Measurements from ENCODE around the gene IFT22. TPM values are rescaled to one million over a fixed set of nuclear protein-coding genes. Genes with fewer than 3 reads are reported as not detected.
A peak's percentile ranks its signal among the peaks of the same experiment; 100 is the strongest.

Gene IFT22
- total and polyA plus RNA-seq, 2 of the 4 experiments (the other 2 are of a cell fraction) = 29.3 to 34.1 TPM

DNA sequence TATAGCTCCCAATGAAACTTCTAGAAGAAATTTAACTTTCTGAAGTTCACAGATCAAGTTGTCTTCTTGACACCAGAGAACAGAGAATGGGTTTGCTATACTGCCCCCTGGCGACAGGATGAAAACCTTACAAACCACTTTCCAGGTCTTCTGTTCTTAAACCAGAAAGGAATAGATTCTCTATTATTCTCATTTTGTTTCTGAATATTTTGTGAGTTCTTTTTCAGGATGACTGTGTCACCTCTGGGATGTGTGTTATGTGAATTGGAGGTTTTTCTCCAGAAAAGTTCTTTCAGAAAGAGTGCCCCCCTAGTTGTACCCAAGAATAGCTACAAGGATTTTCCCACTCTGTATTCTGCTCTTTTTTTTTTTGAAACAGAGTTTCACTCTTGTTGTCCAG, 6.3 kb downstream of the IFT22 start:
- dilution Hi-C loops (cut with HindIII; ENCODE audit: low sequenced_read_pairs, unreplicated experiment) = no loop called here
- CTCF ChIA-PET = interaction anchor here (0.6 to 1.2 kb wide), 4 partner anchors 11 to 223 kb away, joined by 3 to 4 read pairs (median 4); no protein-coding TSS in a partner anchor
- no peak overlapping the region for H3K23ac ChIP-seq (ENCODE audit: low read depth, low read length)

More for the DNA sequence above, 6.3 kb downstream of the IFT22 start:
- H3K9ac ChIP-seq (ENCODE audit: low read depth, low read length) = no peak overlapping the region
- peak; percentile 49 for DNase-seq
- no TSS peak for BruUV-seq (replicated peaks)
- no peaks in the 10 kb centered on the region for H3K4me1 ChIP-seq (ENCODE audit: control insufficient read depth, insufficient read depth, low read length)
- H3K9me1 ChIP-seq (ENCODE audit: insufficient read depth, low read length) = no peaks in the 10 kb centered on the region
- no peak overlapping the region for H4K91ac ChIP-seq (ENCODE audit: insufficient read depth, low read depth, low read length)
- peaks cover 6% of the 10 kb centered on the region for H3K9me3 ChIP-seq (ENCODE audit: control insufficient read depth, insufficient read depth, low read length)
- no peak overlapping the region for H3K27ac ChIP-seq (ENCODE audit: insufficient read depth, low read length)
- peak; percentile 37; the same call in 1 of the 2 replicates for ATAC-seq (ENCODE audit: low read depth)
- no peaks in the 10 kb centered on the region for H3K27me3 ChIP-seq (ENCODE audit: control insufficient read depth, insufficient read depth, low read length)
- no peaks in the 10 kb centered on the region for H3K79me1 ChIP-seq (ENCODE audit: low read depth in 1 of 2, low read length in 2 of 2)
- H2BK5ac ChIP-seq (ENCODE audit: low read depth, low read length, poor library complexity, severe bottlenecking) = no peak overlapping the region
- no peaks in the 10 kb centered on the region for H4K20me1 ChIP-seq (ENCODE audit: insufficient read depth, low read length)
- no peak overlapping the region for H2AFZ ChIP-seq (replicated peaks; ENCODE audit: low read length, poor library complexity)
- H3K4me3 ChIP-seq (ENCODE audit: insufficient read depth, low read depth, low read length) = no peak overlapping the region
- H3K4ac ChIP-seq (ENCODE audit: low read depth, low read length) = no peak overlapping the region
- H2BK20ac ChIP-seq (ENCODE audit: low read depth, low read length) = no peak overlapping the region
- H3K14ac ChIP-seq (replicated peaks; ENCODE audit: low read depth, low read length) = no peak overlapping the region
- H3K36me3 ChIP-seq (ENCODE audit: control insufficient read depth, insufficient read depth, low read length) = peaks cover 5% of the 10 kb centered on the region
- TF ChIP-seq, protein P1, sequence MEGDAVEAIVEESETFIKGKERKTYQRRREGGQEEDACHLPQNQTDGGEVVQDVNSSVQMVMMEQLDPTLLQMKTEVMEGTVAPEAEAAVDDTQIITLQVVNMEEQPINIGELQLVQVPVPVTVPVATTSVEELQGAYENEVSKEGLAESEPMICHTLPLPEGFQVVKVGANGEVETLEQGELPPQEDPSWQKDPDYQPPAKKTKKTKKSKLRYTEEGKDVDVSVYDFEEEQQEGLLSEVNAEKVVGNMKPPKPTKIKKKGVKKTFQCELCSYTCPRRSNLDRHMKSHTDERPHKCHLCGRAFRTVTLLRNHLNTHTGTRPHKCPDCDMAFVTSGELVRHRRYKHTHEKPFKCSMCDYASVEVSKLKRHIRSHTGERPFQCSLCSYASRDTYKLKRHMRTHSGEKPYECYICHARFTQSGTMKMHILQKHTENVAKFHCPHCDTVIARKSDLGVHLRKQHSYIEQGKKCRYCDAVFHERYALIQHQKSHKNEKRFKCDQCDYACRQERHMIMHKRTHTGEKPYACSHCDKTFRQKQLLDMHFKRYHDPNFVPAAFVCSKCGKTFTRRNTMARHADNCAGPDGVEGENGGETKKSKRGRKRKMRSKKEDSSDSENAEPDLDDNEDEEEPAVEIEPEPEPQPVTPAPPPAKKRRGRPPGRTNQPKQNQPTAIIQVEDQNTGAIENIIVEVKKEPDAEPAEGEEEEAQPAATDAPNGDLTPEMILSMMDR (conservative IDR thresholded peaks at IDR 0.05; ENCODE audit: low read depth, low read length) = peak; percentile 47
- no peak for TF ChIP-seq MAFK (IDR thresholded peaks at IDR 0.05; ENCODE audit: low read depth, low read length)
- no CpG with 5 or more reads among the region's 1 CpG for WGBS, 2 experiments (ENCODE audit: extremely low coverage in 2 of 2, insufficient read length in 1 of 2)
- no peak overlapping the region for H2BK15ac ChIP-seq (ENCODE audit: low read depth, low read length)
- POLR2A ChIA-PET (ENCODE audit: unreplicated experiment) = no interaction called here
- no peak overlapping the region for H3K4me2 ChIP-seq (ENCODE audit: low read depth, low read length)
- no peak overlapping the region for H3K56ac ChIP-seq (ENCODE audit: extremely low read depth, insufficient read depth, low read length)
- H4K8ac ChIP-seq (ENCODE audit: low read depth in 2 of 2, low read length in 2 of 2) = no peak overlapping the region
- in situ Hi-C loops (cut with MboI; ENCODE audit: low sequenced_read_pairs) = no loop called here
- H2AK9ac ChIP-seq (replicated peaks; ENCODE audit: low read depth, low read length, poor library complexity) = no peak overlapping the region
- H3K18ac ChIP-seq (ENCODE audit: low read depth, low read length) = no peak overlapping the region
- no peak overlapping the region for H4K5ac ChIP-seq (ENCODE audit: low read depth, low read length)
- H2BK120ac ChIP-seq (ENCODE audit: low read depth, low read length) = no peak overlapping the region
- intact Hi-C loops (cut with micrococcal nuclease) = no loop called here
- no peak overlapping the region for H2AK5ac ChIP-seq (ENCODE audit: low read depth, low read length)
